B cell (primary cell): ENCODE measurements around the gene CACNA1H.

Experiments
- EZH2 ChIP-seq: IDR thresholded peaks from 2 replicates; pipeline ENCODE4 v1.6.1; 2012; ENCODE audit warnings: borderline replicate concordance, low read depth, mild to moderate bottlenecking, moderate library complexity, low read length; ENCODE audit not compliant: insufficient read depth, poor library complexity, severe bottlenecking
- TF ChIP-seq, protein P1 (sequence below): fragments of 200-600 bp; IDR thresholded peaks from one replicate; pipeline ENCODE4 v1.8.0; 2022; ENCODE audit warnings: antibody characterized with exemption, mild to moderate bottlenecking

- TF ChIP-seq, protein P1, sequence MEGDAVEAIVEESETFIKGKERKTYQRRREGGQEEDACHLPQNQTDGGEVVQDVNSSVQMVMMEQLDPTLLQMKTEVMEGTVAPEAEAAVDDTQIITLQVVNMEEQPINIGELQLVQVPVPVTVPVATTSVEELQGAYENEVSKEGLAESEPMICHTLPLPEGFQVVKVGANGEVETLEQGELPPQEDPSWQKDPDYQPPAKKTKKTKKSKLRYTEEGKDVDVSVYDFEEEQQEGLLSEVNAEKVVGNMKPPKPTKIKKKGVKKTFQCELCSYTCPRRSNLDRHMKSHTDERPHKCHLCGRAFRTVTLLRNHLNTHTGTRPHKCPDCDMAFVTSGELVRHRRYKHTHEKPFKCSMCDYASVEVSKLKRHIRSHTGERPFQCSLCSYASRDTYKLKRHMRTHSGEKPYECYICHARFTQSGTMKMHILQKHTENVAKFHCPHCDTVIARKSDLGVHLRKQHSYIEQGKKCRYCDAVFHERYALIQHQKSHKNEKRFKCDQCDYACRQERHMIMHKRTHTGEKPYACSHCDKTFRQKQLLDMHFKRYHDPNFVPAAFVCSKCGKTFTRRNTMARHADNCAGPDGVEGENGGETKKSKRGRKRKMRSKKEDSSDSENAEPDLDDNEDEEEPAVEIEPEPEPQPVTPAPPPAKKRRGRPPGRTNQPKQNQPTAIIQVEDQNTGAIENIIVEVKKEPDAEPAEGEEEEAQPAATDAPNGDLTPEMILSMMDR: no peak
- no peak for TF ChIP-seq EZH2
Observed at GRCh38 chr16:1124795-1125194, 28.1 kb upstream of the CACNA1H start.
